ENCODE data around the gene SDCBP2. TPM values are rescaled to one million over a fixed set of nuclear protein-coding genes. Genes with fewer than 3 reads are reported as not detected.

The SDCBP2 gene
- total RNA-seq, 4 donors from 2014 or later: 1.3 to 2.9 (median 2.1) TPM

- no peak for DNase-seq
- H3K36me3 ChIP-seq: no peaks in the 10 kb centered on the region
- intact Hi-C loops (cut with DNase I; ENCODE audit: low total_unique reads): no loop called here
Observed at GRCh38 chr20:1302685-1303541, 26.0 kb downstream of the SDCBP2 start.

GRCh38 chr20:1301031-1301529 is 27.9 kb downstream of the SDCBP2 start:
- H3K4me3 ChIP-seq: no peak overlapping the region
- TF ChIP-seq POLR2A (IDR thresholded peaks at IDR 0.05) (no peak), CTCF (IDR thresholded peaks at IDR 0.05 in 4 of 5, conservative IDR thresholded peaks at IDR 0.05 in 1 of 5) (no peak)
- ATAC-seq: no peak
- in situ Hi-C loops (cut with MboI; ENCODE audit: low sequenced_read_pairs in 4 of 4) (no loop called here), intact Hi-C loops (cut with DNase I; ENCODE audit: low total_unique reads) (no loop called here)
- H3K4me1 ChIP-seq: no peaks in the 10 kb centered on the region
- DNase-seq: no peak
- no peak overlapping the region for H3K27ac ChIP-seq
- H3K9me3 ChIP-seq: no peaks in the 10 kb centered on the region
- H3K27me3 ChIP-seq: no peaks in the 10 kb centered on the region
- H3K36me3 ChIP-seq: no peaks in the 10 kb centered on the region

More at GRCh38 chr20:1302685-1303541, 26.0 kb downstream of the SDCBP2 start:
- in situ Hi-C loops (cut with MboI; ENCODE audit: low sequenced_read_pairs in 4 of 4): no loop called here
- H3K27me3 ChIP-seq: no peaks in the 10 kb centered on the region
- H3K4me1 ChIP-seq: no peaks in the 10 kb centered on the region
- no peak for ATAC-seq
- no peak overlapping the region for H3K4me3 ChIP-seq
- H3K9me3 ChIP-seq: no peaks in the 10 kb centered on the region
- no peak overlapping the region for H3K27ac ChIP-seq
- no peak for TF ChIP-seq POLR2A (IDR thresholded peaks at IDR 0.05)
- TF ChIP-seq CTCF (IDR thresholded peaks at IDR 0.05 in 4 of 5, conservative IDR thresholded peaks at IDR 0.05 in 1 of 5): no peak

- TF ChIP-seq POLR2A (IDR thresholded peaks at IDR 0.05) (no peak), CTCF (IDR thresholded peaks at IDR 0.05 in 4 of 5, conservative IDR thresholded peaks at IDR 0.05 in 1 of 5) (no peak)
- H3K9me3 ChIP-seq: no peaks in the 10 kb centered on the region
- no peak overlapping the region for H3K4me3 ChIP-seq
- intact Hi-C loops (cut with DNase I; ENCODE audit: low total_unique reads) (no loop called here), in situ Hi-C loops (cut with MboI; ENCODE audit: low sequenced_read_pairs in 4 of 4) (no loop called here)
- DNase-seq (no peak), ATAC-seq (no peak)
- H3K27ac ChIP-seq: no peak overlapping the region
- no peaks in the 10 kb centered on the region for H3K36me3 ChIP-seq
- H3K27me3 ChIP-seq: no peaks in the 10 kb centered on the region
- H3K4me1 ChIP-seq: no peaks in the 10 kb centered on the region
Observed at GRCh38 chr20:1300083-1300840, 28.7 kb downstream of the SDCBP2 start.

GRCh38 chr20:1299522-1299921 is 29.4 kb downstream of the SDCBP2 start:
- Histone ChIP-seq H3K4me1 (no peaks in the 10 kb centered on the region), H3K27ac (no peak overlapping the region), H3K9me3 (no peaks in the 10 kb centered on the region), H3K4me3 (no peak overlapping the region), H3K36me3 (no peaks in the 10 kb centered on the region), H3K27me3 (no peaks in the 10 kb centered on the region)
- in situ Hi-C loops (cut with MboI; ENCODE audit: low sequenced_read_pairs in 4 of 4): no loop called here
- ATAC-seq: no peak
- DNase-seq: no peak
- no peak for TF ChIP-seq CTCF (IDR thresholded peaks at IDR 0.05 in 4 of 5, conservative IDR thresholded peaks at IDR 0.05 in 1 of 5)
- no peak for TF ChIP-seq POLR2A (IDR thresholded peaks at IDR 0.05)
- intact Hi-C loops (cut with DNase I; ENCODE audit: low total_unique reads): no loop called here
